ENCODE measurements around the gene RBPMS2. TPM values are rescaled to one million over a fixed set of nuclear protein-coding genes. Genes with fewer than 3 reads are reported as not detected.
A peak's percentile ranks its signal among the peaks of the same experiment; 100 is the strongest.

Gene RBPMS2
- polyA plus RNA-seq, 2 of the 4 experiments (the other 2 are of a cell fraction): 3.0 to 8.7 TPM

GRCh38 chr15:64706011-64706911 is 69.1 kb downstream of the RBPMS2 start (continued):
- no peak for TF ChIP-seq TP53 (CRISPR knock-in tag; IDR thresholded peaks at IDR 0.05)
- no peak for TF ChIP-seq ZC3H11A (IDR thresholded peaks at IDR 0.05)
- TF ChIP-seq HOXB5 (CRISPR knock-in tag; IDR thresholded peaks at IDR 0.05): no peak

- FAIRE-seq: no peak
- POLR2A ChIA-PET: interaction anchor here (1.4 kb wide), 1 partner anchor 11 kb away, joined by 4 read pairs; no protein-coding TSS in a partner anchor
- H3K4me1 ChIP-seq: peaks cover 27% of the 10 kb centered on the region
- H3K4me3 ChIP-seq: no peak overlapping the region
- CTCF ChIA-PET: interaction anchor here (1.4 to 44.5 kb wide), 6 partner anchors 14 to 140 kb away, joined by 3 to 1052 read pairs (median 7); no protein-coding TSS in a partner anchor
- ATAC-seq: no peak
- no peak for DNase-seq (ENCODE audit: low read depth in 1 of 2, low spot score in 1 of 2)
- 61% methylated on average over 3 of the region's 3 CpGs for WGBS (ENCODE audit: missing lambda C conversion rate)
- H3K4me2 ChIP-seq: no peak overlapping the region
- TF ChIP-seq RAD21 (conservative IDR thresholded peaks at IDR 0.05 in 1 of 2, IDR thresholded peaks at IDR 0.05 in 1 of 2): no peak
- no peak for TF ChIP-seq RARB (CRISPR knock-in tag; IDR thresholded peaks at IDR 0.05)
- H3K9me3 ChIP-seq: no peaks in the 10 kb centered on the region
- no peak overlapping the region for H3K27ac ChIP-seq
These were observed 70.4 kb downstream of the RBPMS2 start for GRCh38 chr15:64705006-64705405.

GRCh38 chr15:64703632-64703959 is 71.8 kb downstream of the RBPMS2 start:
- H3K9me3 ChIP-seq: no peaks in the 10 kb centered on the region
- H3K4me3 ChIP-seq: peak overlapping the region; percentile 75
- peak overlapping the region; percentile 73 for H3K4me2 ChIP-seq
- H3K4me1 ChIP-seq: peaks cover 41% of the 10 kb centered on the region
- POLR2A ChIA-PET: interaction anchor here (0.6 to 1.4 kb wide), 2 partner anchors 10 to 20 kb away, joined by 4 read pairs; no protein-coding TSS in a partner anchor
- DNase-seq (ENCODE audit: low read depth in 1 of 2, low spot score in 1 of 2) (peak in 1 of 2 experiments; percentile 30), ATAC-seq (peak; percentile 11 to 24; a peak in 5 of 6 replicates), FAIRE-seq (peak; percentile 70)
- H3K27ac ChIP-seq: peak overlapping the region; percentile 88 to 94
- no peak for TF ChIP-seq FOSL2 (IDR thresholded peaks at IDR 0.05)
- no peak for TF ChIP-seq FOSL2 (CRISPR knock-in tag; IDR thresholded peaks at IDR 0.05)
- TF ChIP-seq FOSB (CRISPR knock-in tag; IDR thresholded peaks at IDR 0.05): no peak
- no peak for TF ChIP-seq POLR2AphosphoS2 (conservative IDR thresholded peaks at IDR 0.05; ENCODE audit: low read length)
- TF ChIP-seq HOXB5 (CRISPR knock-in tag; IDR thresholded peaks at IDR 0.05): 0 out of 2 replicates have a peak, but pooled peaks have one; percentile 18
- TF ChIP-seq HOXA7 (CRISPR knock-in tag; IDR thresholded peaks at IDR 0.05): 0 out of 2 replicates have a peak, but pooled peaks have one; percentile 29
- no peak for TF ChIP-seq POLR2A (IDR thresholded peaks at IDR 0.05; ENCODE audit: low read length)
- TF ChIP-seq EHF (CRISPR knock-in tag; IDR thresholded peaks at IDR 0.05): no peak
- CTCF ChIA-PET: interaction anchor here (0.8 to 44.5 kb wide), 4 partner anchors 15 to 211 kb away, joined by 3 to 1052 read pairs (median 66); no protein-coding TSS in a partner anchor
- WGBS (ENCODE audit: missing lambda C conversion rate): 78% methylated on average over 7 of the region's 7 CpGs

- Histone ChIP-seq H3K9me3 (no peaks in the 10 kb centered on the region), H3K27ac (peak overlapping the region; percentile 88 to 94), H3K4me2 (peak overlapping the region; percentile 76), H3K4me3 (peak overlapping the region; percentile 75), H3K4me1 (peaks cover 47% of the 10 kb centered on the region)
- ChIA-PET POLR2A (interaction anchor here (0.6 kb wide), 1 partner anchor 21 kb away, joined by 4 read pairs; no protein-coding TSS in a partner anchor), CTCF (interaction anchor here (0.8 to 44.5 kb wide), 7 partner anchors 12 to 212 kb away, joined by 3 to 1052 read pairs (median 121); no protein-coding TSS in a partner anchor)
- DNase-seq (ENCODE audit: low read depth in 1 of 2, low spot score in 1 of 2) (peak; percentile 93 to 98), FAIRE-seq (no peak), ATAC-seq (peak; percentile 93 to 95)
- WGBS (ENCODE audit: missing lambda C conversion rate): 3% methylated on average over 30 of the region's 62 CpGs
- TF ChIP-seq CBX8 (IDR thresholded peaks at IDR 0.05) (no peak), MAZ (IDR thresholded peaks at IDR 0.05; ENCODE audit: borderline replicate concordance, low read depth, low read length) (peak; percentile 82; the same call in 1 of the 2 replicates), GATA3 (IDR thresholded peaks at IDR 0.05; ENCODE audit: borderline replicate concordance) (no peak), POLR2A (IDR thresholded peaks at IDR 0.05; ENCODE audit: low read length) (peak; percentile 98), MAX (IDR thresholded peaks at IDR 0.05) (peak; percentile 28), JUN (IDR thresholded peaks at IDR 0.05) (peak; percentile 41 to 87; a peak in 4 of 5 replicates), CTCF (IDR thresholded peaks at IDR 0.05) (peak; percentile 10; the same call in 1 of the 3 replicates), POLR2AphosphoS2 (conservative IDR thresholded peaks at IDR 0.05; ENCODE audit: low read length) (0 out of 2 replicates have a peak, but pooled peaks have one; percentile 66), HES2 (IDR thresholded peaks at IDR 0.05) (no peak), RNF2 (IDR thresholded peaks at IDR 0.05; ENCODE audit: borderline replicate concordance, low read depth) (no peak), PHF8 (IDR thresholded peaks at IDR 0.05; ENCODE audit: borderline replicate concordance, low read depth) (peak; percentile 57), BCL3 (IDR thresholded peaks at IDR 0.05) (peak; percentile 80)
These were observed 72.4 kb downstream of the RBPMS2 start for GRCh38 chr15:64702816-64703631.
